Endodermal cell (in vitro differentiated cells): ENCODE measurements around the gene SERPINH1. TPM values are rescaled to one million over a fixed set of nuclear protein-coding genes. Genes with fewer than 3 reads are reported as not detected.
A peak's percentile ranks its signal among the peaks of the same experiment; 100 is the strongest.

Source experiments
- DNase-seq: peaks from one replicate; pipeline ENCODE4 v3.0.0-alpha.2; 2017
- H3K27ac ChIP-seq: 2 replicates; pipeline ENCODE4 v1.5.1; 2013; ENCODE audit warnings: mild to moderate bottlenecking, low read depth, low read length, moderate library complexity
- H3K27me3 ChIP-seq: 2 replicates; pipeline ENCODE4 v1.6.1; 2013; ENCODE audit warnings: mild to moderate bottlenecking, low read length, moderate library complexity; ENCODE audit not compliant: insufficient read depth, control insufficient read depth, poor library complexity, severe bottlenecking
- H3K36me3 ChIP-seq: 2 replicates; pipeline ENCODE4 v1.7.0; 2013; ENCODE audit warnings: mild to moderate bottlenecking, low read length, moderate library complexity; ENCODE audit not compliant: control insufficient read depth, insufficient read depth
- H3K4me1 ChIP-seq: one replicate; pipeline ENCODE4 v1.7.0; 2013; ENCODE audit warnings: low read length; ENCODE audit not compliant: control insufficient read depth, insufficient read depth
- H3K4me3 ChIP-seq: 2 replicates; pipeline ENCODE4 v1.5.1; 2013; ENCODE audit warnings: mild to moderate bottlenecking, low read length, moderate library complexity
- H3K9ac ChIP-seq: 2 replicates; pipeline ENCODE4 v1.6.1; 2013; ENCODE audit warnings: mild to moderate bottlenecking, low read length, moderate library complexity; ENCODE audit not compliant: poor library complexity, severe bottlenecking; ENCODE audit errors: extremely low read depth
- H3K9me3 ChIP-seq: 2 replicates; pipeline ENCODE4 v1.6.1; 2013; ENCODE audit warnings: mild to moderate bottlenecking, low read length, moderate library complexity; ENCODE audit not compliant: control insufficient read depth
- H3K27ac Mint-ChIP-seq: 2 replicates; pipeline ENCODE4 v1.8.0; 2020; ENCODE audit warnings: mixed read lengths
- H3K27me3 Mint-ChIP-seq: 2 replicates; pipeline ENCODE4 v1.8.0; 2021; ENCODE audit warnings: mild to moderate bottlenecking, mixed read lengths; ENCODE audit not compliant: insufficient read depth
- H3K36me3 Mint-ChIP-seq: 2 replicates; pipeline ENCODE4 v1.8.0; 2020; ENCODE audit warnings: low read depth, mixed read lengths
- H3K4me1 Mint-ChIP-seq: 2 replicates; pipeline ENCODE4 v1.8.0; 2020; ENCODE audit warnings: mixed read lengths
- H3K4me3 Mint-ChIP-seq: 2 replicates; pipeline ENCODE4 v1.8.0; 2020; ENCODE audit warnings: mild to moderate bottlenecking, moderate library complexity, mixed read lengths
- H3K9me3 Mint-ChIP-seq: 2 replicates; pipeline ENCODE4 v1.8.0; 2020; ENCODE audit warnings: mild to moderate bottlenecking, mixed read lengths
- whole genome bisulfite sequencing, 2 experiments: methylation state at CpG; one replicate each; pipeline versions ENCODE4 v1.1.5 to v1.1.7; 2013; ENCODE audit warnings: missing lambda C conversion rate in 2 of 2, mixed read lengths in 1 of 2; ENCODE audit not compliant: insufficient coverage in 1 of 2, insufficient read length in 1 of 2; 5-methylcytosine and 5-hydroxymethylcytosine counted together
- total RNA-seq, 2 donors: library from RNA; stranded (reverse); fragmentation: NEBNext Ultra II Directional in 1 of 2; extraction: Animal tissue kit (Norgen Biotek cat#: 25700) in 1 of 2; gene quantifications; 2 replicates in 1 of 2; 3 replicates in 1 of 2; pipeline ENCODE4 v1.2.1, GENCODE V29; 2021
- TF ChIP-seq, protein P1 (sequence below): fragments of 200-600 bp; sonication (generic); conservative IDR thresholded peaks from 2 replicates; pipeline ENCODE4 v1.5.0; 2021; ENCODE audit warnings: antibody characterized with exemption, mild to moderate bottlenecking

Gene SERPINH1
- total RNA-seq, 2 donors from 2014 or later = 414 to 454 TPM

DNA sequence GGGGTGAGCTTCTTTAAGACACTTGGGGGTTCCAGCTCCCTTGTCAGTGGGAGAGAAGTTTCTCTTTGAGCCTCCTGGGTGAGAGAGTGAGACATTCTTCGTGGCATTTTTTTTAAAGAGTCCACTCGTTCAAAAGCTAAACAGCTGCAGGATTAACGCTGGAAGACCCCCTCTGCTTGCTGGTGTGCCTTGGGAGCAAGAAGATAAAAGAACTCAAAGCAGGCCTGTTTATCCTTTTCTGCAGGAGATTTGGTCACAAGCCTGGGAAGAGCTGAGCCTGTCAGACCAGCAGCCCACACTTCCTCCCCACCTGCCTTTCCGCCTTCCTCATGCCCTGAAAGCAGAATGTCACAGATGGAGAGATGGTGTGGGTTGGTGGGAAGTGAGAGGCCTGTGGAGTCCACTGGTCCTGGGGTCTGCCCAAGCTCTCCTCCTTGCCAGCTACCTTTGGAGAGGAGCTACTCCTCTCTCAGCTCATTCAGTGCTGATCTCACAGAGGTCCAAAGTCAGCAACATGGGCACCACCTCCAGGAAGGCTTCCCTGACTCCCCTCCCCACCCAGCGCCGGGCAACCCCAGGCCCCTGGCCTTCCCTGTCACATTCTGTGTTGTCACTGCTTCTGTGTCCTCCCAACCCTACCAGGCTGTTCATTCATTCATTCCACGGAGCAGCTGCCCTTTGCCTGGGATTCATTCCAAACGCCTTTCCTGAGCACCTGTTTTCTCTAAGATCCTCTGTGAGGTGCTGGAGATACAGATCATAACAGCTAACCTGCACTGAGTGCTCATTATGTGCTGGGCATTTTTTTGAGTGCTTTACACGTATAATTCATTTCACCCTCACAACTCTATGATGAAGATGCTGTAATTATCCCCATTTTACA lies 43.0 kb upstream of the SERPINH1 start:
- no peak for DNase-seq
- TF ChIP-seq, protein P1, sequence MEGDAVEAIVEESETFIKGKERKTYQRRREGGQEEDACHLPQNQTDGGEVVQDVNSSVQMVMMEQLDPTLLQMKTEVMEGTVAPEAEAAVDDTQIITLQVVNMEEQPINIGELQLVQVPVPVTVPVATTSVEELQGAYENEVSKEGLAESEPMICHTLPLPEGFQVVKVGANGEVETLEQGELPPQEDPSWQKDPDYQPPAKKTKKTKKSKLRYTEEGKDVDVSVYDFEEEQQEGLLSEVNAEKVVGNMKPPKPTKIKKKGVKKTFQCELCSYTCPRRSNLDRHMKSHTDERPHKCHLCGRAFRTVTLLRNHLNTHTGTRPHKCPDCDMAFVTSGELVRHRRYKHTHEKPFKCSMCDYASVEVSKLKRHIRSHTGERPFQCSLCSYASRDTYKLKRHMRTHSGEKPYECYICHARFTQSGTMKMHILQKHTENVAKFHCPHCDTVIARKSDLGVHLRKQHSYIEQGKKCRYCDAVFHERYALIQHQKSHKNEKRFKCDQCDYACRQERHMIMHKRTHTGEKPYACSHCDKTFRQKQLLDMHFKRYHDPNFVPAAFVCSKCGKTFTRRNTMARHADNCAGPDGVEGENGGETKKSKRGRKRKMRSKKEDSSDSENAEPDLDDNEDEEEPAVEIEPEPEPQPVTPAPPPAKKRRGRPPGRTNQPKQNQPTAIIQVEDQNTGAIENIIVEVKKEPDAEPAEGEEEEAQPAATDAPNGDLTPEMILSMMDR = no peak
- peaks cover 9% of the 10 kb centered on the region for H3K27me3 ChIP-seq
- H3K27me3 Mint-ChIP-seq = peaks cover 19% of the 10 kb centered on the region
- no peak overlapping the region for H3K4me3 Mint-ChIP-seq
- H3K27ac ChIP-seq = no peak overlapping the region
- no peaks in the 10 kb centered on the region for H3K9me3 ChIP-seq
- H3K4me3 ChIP-seq = no peak overlapping the region
- H3K4me1 Mint-ChIP-seq = peaks cover 20% of the 10 kb centered on the region
- 65 to 73% methylated on average over 6 to 8 of the region's 9 CpGs for WGBS, 2 experiments
- H3K36me3 ChIP-seq = no peaks in the 10 kb centered on the region
- H3K9ac ChIP-seq = peak overlapping the region; percentile 6
- H3K36me3 Mint-ChIP-seq = no peaks in the 10 kb centered on the region
- H3K27ac Mint-ChIP-seq = no peak overlapping the region
- H3K9me3 Mint-ChIP-seq = peaks cover 6% of the 10 kb centered on the region
- H3K4me1 ChIP-seq = peaks cover 6% of the 10 kb centered on the region

DNA sequence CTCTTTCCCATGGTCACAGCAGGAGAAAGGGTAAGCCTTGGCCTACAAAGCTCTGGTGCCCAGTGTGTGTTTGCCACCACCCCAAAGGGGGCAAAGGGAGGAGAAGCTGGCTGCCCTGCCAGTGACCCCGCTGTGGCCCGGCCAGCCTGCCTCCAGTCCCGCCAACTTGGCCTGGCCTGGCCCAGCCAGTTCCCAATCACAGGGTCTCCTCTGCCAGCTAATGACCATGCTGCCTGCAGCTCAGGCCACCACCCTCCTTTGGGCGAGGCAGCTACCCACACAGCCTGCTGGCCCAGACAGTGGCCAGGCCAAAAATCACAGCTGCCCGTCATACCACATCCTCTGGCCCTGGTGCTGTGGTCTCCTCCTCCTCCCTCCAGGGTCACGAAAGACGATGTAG lies 41.4 kb upstream of the SERPINH1 start:
- TF ChIP-seq, protein P1 = no peak
- Mint-ChIP-seq H3K27me3 (peaks cover 30% of the 10 kb centered on the region), H3K4me3 (no peak overlapping the region), H3K27ac (no peak overlapping the region), H3K9me3 (peaks cover 6% of the 10 kb centered on the region), H3K36me3 (no peaks in the 10 kb centered on the region), H3K4me1 (peaks cover 26% of the 10 kb centered on the region)
- Histone ChIP-seq H3K4me1 (peaks cover 6% of the 10 kb centered on the region), H3K27ac (no peak overlapping the region), H3K4me3 (no peak overlapping the region), H3K36me3 (no peaks in the 10 kb centered on the region), H3K27me3 (peaks cover 22% of the 10 kb centered on the region), H3K9me3 (no peaks in the 10 kb centered on the region), H3K9ac (no peak overlapping the region)
- DNase-seq = no peak
- 91 to 93% methylated on average over 5 to 7 of the region's 7 CpGs for WGBS, 2 experiments

DNA sequence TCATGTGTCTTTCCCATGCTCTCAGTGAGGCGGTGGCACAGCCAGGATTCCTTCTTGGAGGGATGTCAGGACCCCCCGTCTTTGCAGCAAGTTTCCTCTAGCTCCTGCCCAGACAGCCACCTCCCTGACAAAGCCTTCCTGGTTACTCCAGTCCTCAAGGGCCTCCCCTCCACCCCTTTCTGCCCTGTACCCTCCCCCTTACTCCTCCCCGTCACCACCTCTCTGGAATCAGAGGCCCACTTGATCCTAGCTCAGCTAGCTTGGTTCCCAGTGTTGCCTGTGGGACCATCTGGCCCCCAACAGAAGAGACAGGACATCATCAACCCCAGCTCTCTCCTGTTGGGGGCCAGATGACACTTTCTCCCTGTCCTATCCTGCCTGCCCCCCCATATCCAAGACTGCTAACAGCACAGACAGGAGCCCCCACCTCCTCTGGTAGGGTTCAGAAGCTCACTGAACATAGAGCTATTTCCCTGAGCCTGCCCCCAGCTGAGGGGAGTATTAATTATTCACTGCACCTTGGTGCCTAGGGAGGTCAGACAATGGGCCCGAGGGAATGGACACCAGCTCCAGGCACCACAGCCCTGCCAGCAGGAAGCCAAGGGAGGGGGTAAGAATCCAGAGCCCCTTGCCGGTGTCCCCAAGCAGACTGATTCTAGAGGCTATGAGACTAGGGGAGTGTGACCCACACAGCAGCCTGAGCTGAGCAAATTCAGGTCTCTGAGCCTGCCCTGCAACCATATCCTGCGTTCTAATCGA lies 39.6 kb upstream of the SERPINH1 start:
- no peak for DNase-seq
- peaks cover 6% of the 10 kb centered on the region for H3K4me1 ChIP-seq
- Mint-ChIP-seq H3K4me1 (peaks cover 25% of the 10 kb centered on the region), H3K27me3 (peaks cover 35% of the 10 kb centered on the region), H3K4me3 (no peak overlapping the region), H3K36me3 (no peaks in the 10 kb centered on the region), H3K9me3 (no peaks in the 10 kb centered on the region), H3K27ac (no peak overlapping the region)
- H3K9me3 ChIP-seq = no peaks in the 10 kb centered on the region
- TF ChIP-seq, protein P1 = no peak
- H3K27ac ChIP-seq = no peak overlapping the region
- no peaks in the 10 kb centered on the region for H3K36me3 ChIP-seq
- H3K9ac ChIP-seq = no peak overlapping the region
- H3K27me3 ChIP-seq = peaks cover 22% of the 10 kb centered on the region
- H3K4me3 ChIP-seq = no peak overlapping the region
- 90% methylated on average over 6 to 7 of the region's 7 CpGs for WGBS, 2 experiments
